Effector memory CD4-positive, alpha-beta T cell (primary cell): Measurements from ENCODE around the gene ZIK1.

Experiments
- DNase-seq, 3 donors: peaks; one replicate each; pipeline ENCODE4 v3.0.0-alpha.2; 2020
- H3K27ac ChIP-seq: 2 replicates; pipeline ENCODE4 v1.7.0; 2013; ENCODE audit warnings: mild to moderate bottlenecking, low read length, moderate library complexity; ENCODE audit not compliant: insufficient read depth, poor library complexity, severe bottlenecking
- H3K27me3 ChIP-seq: replicated peaks from 2 replicates; pipeline ENCODE4 v1.7.0; 2013; ENCODE audit warnings: mild to moderate bottlenecking, low read length; ENCODE audit not compliant: insufficient read depth, control insufficient read depth, poor library complexity, severe bottlenecking
- H3K36me3 ChIP-seq: 2 replicates; pipeline ENCODE4 v1.7.0; 2013; ENCODE audit warnings: mild to moderate bottlenecking, low read length, moderate library complexity; ENCODE audit not compliant: control insufficient read depth, insufficient read depth
- H3K4me1 ChIP-seq: 2 replicates; pipeline ENCODE4 v1.7.0; 2013; ENCODE audit warnings: low read length, mild to moderate bottlenecking; ENCODE audit not compliant: control insufficient read depth, insufficient read depth, poor library complexity, severe bottlenecking
- H3K4me3 ChIP-seq: 2 replicates; pipeline ENCODE4 v1.7.0; 2013; ENCODE audit warnings: low read length, low read depth, mild to moderate bottlenecking; ENCODE audit not compliant: insufficient read depth, poor library complexity, severe bottlenecking
- H3K9me3 ChIP-seq: 2 replicates; pipeline ENCODE4 v1.7.0; 2013; ENCODE audit warnings: mild to moderate bottlenecking, low read length, moderate library complexity; ENCODE audit not compliant: control insufficient read depth

The ZIK1 gene

DNA sequence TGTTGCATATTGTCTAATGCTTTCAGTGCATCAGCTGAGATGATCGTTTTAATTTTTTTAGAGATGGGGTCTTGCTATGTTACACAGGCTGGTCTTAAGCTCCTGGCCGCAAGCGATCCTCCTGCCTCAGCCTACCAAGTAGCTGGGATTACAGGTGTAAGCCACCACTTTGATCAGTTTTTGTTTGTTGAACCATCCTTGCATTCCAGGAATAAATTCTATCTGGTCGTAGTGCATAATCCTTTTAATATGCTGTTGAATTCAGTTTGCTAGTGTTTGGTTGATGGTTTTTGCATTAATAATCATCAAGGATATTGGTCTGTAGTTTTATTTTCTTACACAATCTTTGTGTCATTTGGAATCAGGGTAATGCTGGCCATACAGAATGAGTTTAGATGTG, 53.4 kb downstream of the ZIK1 start:
- H3K36me3 ChIP-seq, result peaks cover 76% of the 10 kb centered on the region
- H3K9me3 ChIP-seq, result peaks cover 37% of the 10 kb centered on the region
- H3K4me1 ChIP-seq, result peaks cover 6% of the 10 kb centered on the region
- H3K27me3 ChIP-seq, result no peaks in the 10 kb centered on the region
- no peak overlapping the region for H3K27ac ChIP-seq
- no peak for DNase-seq
- H3K4me3 ChIP-seq, result no peak overlapping the region

DNA sequence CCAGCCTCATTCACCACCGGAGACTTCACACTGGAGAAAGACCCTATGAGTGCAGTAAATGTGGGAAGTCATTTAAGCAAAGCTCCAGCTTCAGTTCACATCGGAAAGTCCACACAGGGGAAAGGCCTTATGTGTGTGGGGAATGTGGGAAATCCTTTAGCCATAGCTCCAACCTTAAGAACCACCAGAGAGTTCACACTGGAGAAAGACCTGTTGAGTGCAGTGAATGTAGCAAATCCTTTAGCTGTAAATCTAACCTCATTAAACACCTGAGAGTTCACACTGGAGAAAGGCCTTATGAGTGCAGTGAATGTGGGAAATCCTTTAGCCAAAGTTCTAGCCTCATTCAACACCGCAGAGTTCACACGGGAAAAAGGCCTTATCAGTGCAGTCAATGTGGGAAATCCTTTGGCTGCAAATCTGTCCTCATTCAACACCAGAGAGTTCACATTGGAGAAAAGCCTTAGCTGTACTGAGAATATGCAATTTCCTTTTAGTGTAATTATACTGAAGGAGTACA, 57.8 kb downstream of the ZIK1 start:
- no peak for DNase-seq
- Histone ChIP-seq H3K27me3 (no peaks in the 10 kb centered on the region), H3K36me3 (peaks cover 61% of the 10 kb centered on the region), H3K27ac (no peak overlapping the region), H3K9me3 (peaks cover 53% of the 10 kb centered on the region), H3K4me3 (no peak overlapping the region), H3K4me1 (no peaks in the 10 kb centered on the region)

GRCh38 chr19:57642396-57643046, 58.6 kb downstream of the ZIK1 start:
- Histone ChIP-seq H3K27ac (no peak overlapping the region), H3K4me3 (no peak overlapping the region), H3K36me3 (peaks cover 53% of the 10 kb centered on the region), H3K4me1 (no peaks in the 10 kb centered on the region), H3K27me3 (no peaks in the 10 kb centered on the region), H3K9me3 (peaks cover 50% of the 10 kb centered on the region)
- no peak for DNase-seq
